Measurements from ENCODE around the gene NELFB.

NELFB gene

GRCh38 chr9:137311986-137312851 is 57.1 kb downstream of the NELFB start:
- in situ Hi-C loops (cut with HindIII; ENCODE audit: low sequenced_read_pairs), result loop anchor here (10.0 kb wide), 1 partner anchor 103 kb away; no protein-coding TSS in a partner anchor

GRCh38 chr9:137312852-137313325 is 57.8 kb downstream of the NELFB start:
- in situ Hi-C loops (cut with HindIII; ENCODE audit: low sequenced_read_pairs), result loop anchor here (10.0 kb wide), 1 partner anchor 102 kb away; no protein-coding TSS in a partner anchor

GRCh38 chr9:137313326-137313936 is 58.3 kb downstream of the NELFB start:
- in situ Hi-C loops (cut with HindIII; ENCODE audit: low sequenced_read_pairs), result loop anchor here (10.0 kb wide), 1 partner anchor 101 kb away; no protein-coding TSS in a partner anchor

GRCh38 chr9:137313956-137314560 is 58.9 kb downstream of the NELFB start:
- in situ Hi-C loops (cut with HindIII; ENCODE audit: low sequenced_read_pairs), result loop anchor here (10.0 kb wide), 1 partner anchor 101 kb away; no protein-coding TSS in a partner anchor

- in situ Hi-C loops (cut with HindIII; ENCODE audit: low sequenced_read_pairs), result loop anchor here (10.0 kb wide), 1 partner anchor 100 kb away; no protein-coding TSS in a partner anchor
These were observed 59.7 kb downstream of the NELFB start for GRCh38 chr9:137314561-137315560.

- in situ Hi-C loops (cut with HindIII; ENCODE audit: low sequenced_read_pairs), result loop anchor here (10.0 kb wide), 1 partner anchor 99 kb away; no protein-coding TSS in a partner anchor
These were observed 60.5 kb downstream of the NELFB start for GRCh38 chr9:137315581-137316011.

- in situ Hi-C loops (cut with HindIII; ENCODE audit: low sequenced_read_pairs), result loop anchor here (10.0 kb wide), 1 partner anchor 99 kb away; no protein-coding TSS in a partner anchor
These were observed 61.2 kb downstream of the NELFB start for GRCh38 chr9:137316012-137316981.

GRCh38 chr9:137317021-137317717 is 62.0 kb downstream of the NELFB start:
- in situ Hi-C loops (cut with HindIII; ENCODE audit: low sequenced_read_pairs), result loop anchor here (10.0 kb wide), 1 partner anchor 98 kb away; no protein-coding TSS in a partner anchor

GRCh38 chr9:137317718-137318511 is 62.8 kb downstream of the NELFB start:
- in situ Hi-C loops (cut with HindIII; ENCODE audit: low sequenced_read_pairs), result loop anchor here (10.0 kb wide), 1 partner anchor 97 kb away; no protein-coding TSS in a partner anchor

- in situ Hi-C loops (cut with HindIII; ENCODE audit: low sequenced_read_pairs), result loop anchor here (10.0 kb wide), 1 partner anchor 96 kb away; no protein-coding TSS in a partner anchor
These were observed 63.5 kb downstream of the NELFB start for GRCh38 chr9:137318602-137319001.

GRCh38 chr9:137319011-137319738 is 64.0 kb downstream of the NELFB start:
- in situ Hi-C loops (cut with HindIII; ENCODE audit: low sequenced_read_pairs), result loop anchor here (10.0 kb wide), 1 partner anchor 96 kb away; no protein-coding TSS in a partner anchor

GRCh38 chr9:137319739-137320551 is 64.8 kb downstream of the NELFB start:
- in situ Hi-C loops (cut with HindIII; ENCODE audit: low sequenced_read_pairs), result loop anchor here (10.0 kb wide), 1 partner anchor 95 kb away; no protein-coding TSS in a partner anchor

GRCh38 chr9:137320555-137321384 is 65.6 kb downstream of the NELFB start:
- in situ Hi-C loops (cut with HindIII; ENCODE audit: low sequenced_read_pairs), result no loop called here

- in situ Hi-C loops (cut with HindIII; ENCODE audit: low sequenced_read_pairs), result no loop called here
These were observed 66.7 kb downstream of the NELFB start for GRCh38 chr9:137321726-137322361.
